DOHH2 (cell line): Measurements from ENCODE around the gene SPON2.

ENCODE experiments used
- H3F3A ChIP-seq: fragments of 200-600 bp; sonication (generic), shearing (Covaris generic); 2 replicates; pipeline ENCODE4 v1.6.0; 2016; ENCODE audit warnings: antibody characterized with exemption, mild to moderate bottlenecking; ENCODE audit not compliant: control insufficient read depth, insufficient read depth
- H3K27ac ChIP-seq: fragments of 200-600 bp; sonication (generic); 2 replicates; pipeline ENCODE4 v1.5.1; 2014; ENCODE audit warnings: low read depth, mild to moderate bottlenecking, low read length, moderate library complexity
- H3K27me3 ChIP-seq: fragments of 200-600 bp; sonication (generic); 2 replicates; pipeline ENCODE4 v1.6.1; 2014; ENCODE audit warnings: mild to moderate bottlenecking, low read length, mixed read lengths; ENCODE audit not compliant: control insufficient read depth
- H3K36me3 ChIP-seq: fragments of 200-600 bp; sonication (generic); 2 replicates; pipeline ENCODE4 v1.6.1; 2014; ENCODE audit warnings: mild to moderate bottlenecking, low read length, moderate library complexity, mixed read lengths; ENCODE audit not compliant: control insufficient read depth
- H3K4me1 ChIP-seq: fragments of 200-600 bp; sonication (generic); 2 replicates; pipeline ENCODE4 v1.6.1; 2014; ENCODE audit warnings: mild to moderate bottlenecking, low read length, mixed read lengths; ENCODE audit not compliant: control insufficient read depth
- H3K4me2 ChIP-seq: fragments of 200-600 bp; sonication (generic); 2 replicates; pipeline ENCODE4 v1.6.0; 2014; ENCODE audit warnings: mild to moderate bottlenecking, low read length, moderate library complexity
- H3K4me3 ChIP-seq: fragments of 200-600 bp; sonication (generic); 2 replicates; pipeline ENCODE4 v1.5.1; 2014; ENCODE audit warnings: mild to moderate bottlenecking, low read length, mixed read lengths
- H3K79me2 ChIP-seq: fragments of 200-600 bp; sonication (generic); 2 replicates; pipeline ENCODE4 v1.6.1; 2014; ENCODE audit warnings: mild to moderate bottlenecking, low read length, mixed read lengths; ENCODE audit not compliant: control insufficient read depth
- H3K9me2 ChIP-seq: fragments of 200-600 bp; sonication (generic); replicated peaks from 2 replicates; pipeline ENCODE4 v1.6.1; 2014; ENCODE audit warnings: mild to moderate bottlenecking, low read length, mixed read lengths; ENCODE audit not compliant: control insufficient read depth
- H3K9me3 ChIP-seq: fragments of 200-600 bp; sonication (generic); 2 replicates; pipeline ENCODE4 v1.6.1; 2014; ENCODE audit warnings: antibody characterized with exemption, low read length, mixed read lengths; ENCODE audit not compliant: control insufficient read depth, insufficient read depth
- H4K20me1 ChIP-seq: fragments of 200-600 bp; sonication (generic); 2 replicates; pipeline ENCODE4 v1.6.0; 2014; ENCODE audit warnings: low read depth, mild to moderate bottlenecking, antibody characterized with exemption, low read length, moderate library complexity; ENCODE audit not compliant: control insufficient read depth, insufficient read depth
- EZH2phosphoT487 ChIP-seq: fragments of 200-600 bp; sonication (generic); IDR thresholded peaks from 2 replicates; pipeline ENCODE4 v1.6.1; 2017; ENCODE audit warnings: borderline replicate concordance, mild to moderate bottlenecking, antibody characterized with exemption, low read length, moderate library complexity, mixed read lengths
- TF ChIP-seq, protein P1 (sequence below): fragments of 200-600 bp; sonication (generic); IDR thresholded peaks from one replicate; pipeline ENCODE4 v1.5.1; 2014; ENCODE audit warnings: antibody characterized with exemption, mild to moderate bottlenecking, low read depth, low read length; ENCODE audit not compliant: poor library complexity, severe bottlenecking

Gene SPON2

DNA sequence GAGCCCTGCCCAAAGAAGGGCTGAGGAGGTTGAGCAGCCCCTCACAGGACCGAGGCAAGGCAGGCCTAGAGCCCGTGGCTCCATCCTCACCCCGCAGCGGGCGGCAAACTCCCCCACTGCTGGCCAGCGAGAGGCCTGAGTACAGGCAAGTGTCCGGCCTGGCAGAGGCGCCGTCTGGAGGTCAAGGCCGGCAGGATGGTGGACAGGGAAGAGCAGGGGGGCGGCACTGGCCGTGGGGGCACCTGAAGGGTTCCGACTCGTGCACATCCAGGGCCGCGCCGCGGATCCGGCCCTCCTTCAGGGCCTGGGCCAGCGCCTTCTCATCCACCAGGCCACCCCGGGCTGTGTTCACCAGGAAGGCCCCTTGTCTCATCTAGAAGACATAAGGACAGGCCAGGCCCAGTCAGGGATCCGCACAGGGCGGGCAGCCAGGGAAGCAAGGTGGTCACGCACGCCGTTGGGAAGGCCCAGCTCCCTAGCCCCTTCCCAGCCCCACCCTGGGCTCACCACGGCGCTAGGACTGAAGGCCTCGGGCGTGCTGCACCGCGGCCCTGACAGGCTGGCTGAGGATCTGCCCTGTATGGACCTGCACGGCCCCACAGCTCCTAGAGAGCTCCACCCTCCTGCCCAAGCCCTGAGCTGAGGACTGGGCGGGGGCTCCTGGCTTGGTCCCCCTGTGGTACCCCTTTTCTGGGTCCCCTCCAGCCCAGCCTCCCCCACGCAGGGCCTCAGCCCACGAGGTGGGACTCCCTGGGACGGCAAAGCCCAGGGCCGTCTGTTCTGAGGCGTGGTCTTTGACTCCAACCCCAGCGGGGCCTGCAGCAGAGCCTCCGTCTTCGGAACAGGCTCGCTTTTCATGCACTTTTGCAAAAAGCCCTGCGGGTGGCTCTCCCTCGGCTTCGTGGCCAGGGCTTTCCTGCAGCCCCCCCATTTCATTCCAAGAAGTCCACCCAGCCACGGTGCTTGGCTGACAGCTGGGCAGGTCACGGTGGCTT, 42.0 kb upstream of the SPON2 start:
- Histone ChIP-seq H3F3A (peaks cover 36% of the 10 kb centered on the region), H3K27ac (peak overlapping the region; percentile 99), H3K9me2 (no peaks in the 10 kb centered on the region), H4K20me1 (no peaks in the 10 kb centered on the region), H3K79me2 (peaks cover 43% of the 10 kb centered on the region), H3K27me3 (no peaks in the 10 kb centered on the region), H3K9me3 (no peaks in the 10 kb centered on the region), H3K4me3 (peak overlapping the region; percentile 51), H3K36me3 (peaks cover 78% of the 10 kb centered on the region), H3K4me1 (peaks cover 48% of the 10 kb centered on the region), H3K4me2 (peak overlapping the region; percentile 82)
- TF ChIP-seq, protein P1, sequence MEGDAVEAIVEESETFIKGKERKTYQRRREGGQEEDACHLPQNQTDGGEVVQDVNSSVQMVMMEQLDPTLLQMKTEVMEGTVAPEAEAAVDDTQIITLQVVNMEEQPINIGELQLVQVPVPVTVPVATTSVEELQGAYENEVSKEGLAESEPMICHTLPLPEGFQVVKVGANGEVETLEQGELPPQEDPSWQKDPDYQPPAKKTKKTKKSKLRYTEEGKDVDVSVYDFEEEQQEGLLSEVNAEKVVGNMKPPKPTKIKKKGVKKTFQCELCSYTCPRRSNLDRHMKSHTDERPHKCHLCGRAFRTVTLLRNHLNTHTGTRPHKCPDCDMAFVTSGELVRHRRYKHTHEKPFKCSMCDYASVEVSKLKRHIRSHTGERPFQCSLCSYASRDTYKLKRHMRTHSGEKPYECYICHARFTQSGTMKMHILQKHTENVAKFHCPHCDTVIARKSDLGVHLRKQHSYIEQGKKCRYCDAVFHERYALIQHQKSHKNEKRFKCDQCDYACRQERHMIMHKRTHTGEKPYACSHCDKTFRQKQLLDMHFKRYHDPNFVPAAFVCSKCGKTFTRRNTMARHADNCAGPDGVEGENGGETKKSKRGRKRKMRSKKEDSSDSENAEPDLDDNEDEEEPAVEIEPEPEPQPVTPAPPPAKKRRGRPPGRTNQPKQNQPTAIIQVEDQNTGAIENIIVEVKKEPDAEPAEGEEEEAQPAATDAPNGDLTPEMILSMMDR = no peak
- no peak for TF ChIP-seq EZH2phosphoT487

DNA sequence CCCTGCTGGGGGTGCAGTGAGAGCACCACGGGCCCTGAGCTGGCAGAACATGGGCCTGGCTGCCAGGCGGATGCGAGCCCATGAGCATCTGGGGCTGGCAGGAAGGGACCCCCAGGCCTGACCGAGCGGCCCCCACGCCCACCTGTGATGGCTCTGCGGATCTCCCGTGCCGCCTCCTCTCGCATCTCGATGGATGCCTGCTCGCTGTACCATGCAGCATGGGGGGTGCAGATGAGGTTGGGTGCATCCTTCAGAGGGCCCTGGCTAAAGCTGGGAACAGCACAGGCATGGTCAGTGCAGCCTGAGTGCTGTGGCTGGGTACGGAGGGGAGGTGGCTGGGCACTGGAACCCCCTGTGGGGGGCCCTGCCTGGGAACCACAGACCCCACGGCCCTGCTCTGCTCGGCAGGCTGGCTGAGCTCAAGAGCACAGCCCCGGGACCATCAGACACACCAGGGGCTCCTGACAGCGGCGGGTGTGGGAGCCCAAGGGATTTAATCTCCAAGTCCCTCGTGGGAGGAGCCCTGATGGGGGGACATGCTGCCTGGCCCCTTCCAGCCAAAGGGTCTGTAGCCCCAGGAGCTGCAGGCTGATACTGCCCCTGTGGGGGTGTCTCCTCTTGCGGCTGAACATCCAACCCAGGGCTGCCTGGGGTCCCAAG, 41.1 kb upstream of the SPON2 start:
- Histone ChIP-seq H3K79me2 (peaks cover 43% of the 10 kb centered on the region), H3K9me2 (no peaks in the 10 kb centered on the region), H3F3A (peaks cover 27% of the 10 kb centered on the region), H3K27ac (no peak overlapping the region), H3K36me3 (peaks cover 85% of the 10 kb centered on the region), H3K4me2 (no peak overlapping the region), H3K4me3 (no peak overlapping the region), H3K9me3 (no peaks in the 10 kb centered on the region), H4K20me1 (no peaks in the 10 kb centered on the region), H3K27me3 (no peaks in the 10 kb centered on the region), H3K4me1 (peaks cover 42% of the 10 kb centered on the region)
- no peak for TF ChIP-seq EZH2phosphoT487
- TF ChIP-seq, protein P1 = no peak

DNA sequence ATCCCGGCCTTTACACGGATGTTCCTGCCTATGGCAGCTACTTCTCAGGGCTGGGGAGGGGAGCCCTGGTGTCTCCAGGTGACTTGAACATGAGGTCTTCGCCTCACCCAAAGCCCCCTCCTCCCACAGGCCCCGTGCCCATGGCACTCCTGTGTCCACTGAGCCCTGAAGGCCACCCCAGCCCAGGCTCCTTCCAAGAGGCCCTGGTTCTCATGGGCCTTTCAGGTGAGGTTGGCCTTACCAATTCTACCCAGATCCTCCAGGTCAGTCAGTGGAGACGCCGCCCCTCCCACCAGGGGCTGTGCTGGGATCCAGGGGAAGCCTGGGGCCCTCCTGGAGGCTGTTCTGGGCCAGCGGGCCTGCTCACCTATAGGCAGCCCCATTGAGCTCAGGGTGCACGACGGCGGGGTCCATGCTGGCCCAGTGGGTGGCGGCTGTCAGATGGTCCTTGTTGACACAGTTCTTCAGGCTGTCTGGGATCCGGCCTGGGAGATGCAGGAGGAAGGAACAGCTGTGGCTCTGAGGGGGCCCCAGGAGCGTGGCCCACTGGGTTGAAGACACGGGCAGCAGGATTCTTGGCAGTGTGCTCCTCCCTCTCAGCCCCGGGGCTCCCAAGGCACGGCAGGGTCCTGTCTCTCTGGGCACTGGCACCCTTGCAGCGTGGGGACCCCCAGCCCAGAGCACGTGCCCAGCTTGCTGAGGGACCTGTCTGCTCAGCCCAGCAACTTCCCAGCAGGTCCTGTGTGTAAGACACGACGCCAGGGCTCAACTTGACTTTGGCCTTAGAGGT, 40.4 kb upstream of the SPON2 start:
- Histone ChIP-seq H3F3A (peaks cover 20% of the 10 kb centered on the region), H3K4me1 (peaks cover 35% of the 10 kb centered on the region), H3K4me3 (no peak overlapping the region), H4K20me1 (no peaks in the 10 kb centered on the region), H3K9me2 (no peaks in the 10 kb centered on the region), H3K27ac (no peak overlapping the region), H3K36me3 (peaks cover 82% of the 10 kb centered on the region), H3K4me2 (no peak overlapping the region), H3K79me2 (peaks cover 41% of the 10 kb centered on the region), H3K9me3 (no peaks in the 10 kb centered on the region), H3K27me3 (no peaks in the 10 kb centered on the region)
- TF ChIP-seq, protein P1 = no peak
